Cardiac fibroblast (primary cell): ENCODE measurements around the gene PCTP.

ENCODE experiments used
- DNase-seq, 2 donors: peaks; one replicate each; pipeline versions ENCODE4 v3.0.0 to v3.0.0-alpha.2; 2010; ENCODE audit warnings: low read depth in 2 of 2
- H3K4me3 ChIP-seq, 2 donors: replicated peaks in 1 of 2; 1 replicate in 1 of 2; 2 replicates in 1 of 2; pipeline ENCODE4 v1.5.1; 2011; ENCODE audit warnings: low read depth in 2 of 2, low read length in 2 of 2, mild to moderate bottlenecking in 2 of 2, moderate library complexity in 1 of 2
- CTCF ChIP-seq: IDR thresholded peaks from one replicate; pipeline ENCODE4 v1.5.1; 2011; ENCODE audit warnings: low read depth, mild to moderate bottlenecking, low read length, inconsistent platforms

Gene PCTP

GRCh38 chr17:55820675-55821074, 69.8 kb downstream of the PCTP start:
- no peak for TF ChIP-seq CTCF
- H3K4me3 ChIP-seq: no peak overlapping the region
- no peak for DNase-seq

GRCh38 chr17:55822028-55822427, 71.2 kb downstream of the PCTP start:
- no peak for TF ChIP-seq CTCF
- no peak for DNase-seq
- H3K4me3 ChIP-seq: no peak overlapping the region

GRCh38 chr17:55825213-55825612, 74.4 kb downstream of the PCTP start:
- no peak for TF ChIP-seq CTCF
- DNase-seq: peak in 1 of 2 donors; percentile 6
- H3K4me3 ChIP-seq: no peak overlapping the region
